HepG2 (cell line): Measurements from ENCODE around the gene TRUB1. TPM values are rescaled to one million over a fixed set of nuclear protein-coding genes. Genes with fewer than 3 reads are reported as not detected.

ENCODE experiments used
- ATAC-seq: fragments of 200-7000 bp; cut with Tn5 transposase; 3 replicates; pipeline ENCODE4 v1.9.1; 2020; ENCODE audit warnings: mild to moderate bottlenecking, moderate library complexity
- BruUV-seq: library from RNA; stranded (reverse); fragments of 400-500 nt; replicated peaks from 2 replicates; lab custom pipeline; 2021; lab: Mats Ljungman, UMichigan
- CTCF ChIA-PET: fragments of 300-600 bp; formaldehyde crosslinking; extraction: SDS; loops from one replicate; lab custom pipeline; 2021; ENCODE audit warnings: low total read pairs, inconsistent platforms, low intra/inter-chr PET ratio; lab: Yijun Ruan, JAX
- POLR2A ChIA-PET: fragments of 350-600 bp; sonication (Branson Sonifier 250); formaldehyde crosslinking; loops from one replicate; lab custom pipeline; 2020; ENCODE audit warnings: antibody characterized with exemption, inconsistent platforms; lab: Yijun Ruan, JAX
- DNase-seq: peaks from one replicate; pipeline ENCODE4 v3.0.0-alpha.2; 2015; ENCODE audit warnings: low spot score
- FAIRE-seq: peaks from 3 replicates; lab custom pipeline; 2011; peaks lifted over from hg19 to GRCh38; lab: Jason Lieb, UNC
- H2AFZ ChIP-seq: one replicate; pipeline ENCODE4 v1.6.1; 2011; ENCODE audit warnings: low read length, inconsistent platforms
- H3K27ac ChIP-seq: fragments of 300-600 bp; 3 replicates; pipeline ENCODE4 v1.8.0; 2011; ENCODE audit warnings: mixed run types, mild to moderate bottlenecking, mixed read lengths, low read length, inconsistent platforms; ENCODE audit not compliant: insufficient read depth; ENCODE audit errors: extremely low read length
- H3K27me3 ChIP-seq, 2 experiments: fragments of 200-600 bp in 1 of 2; 2 replicates in 1 of 2; 3 replicates in 1 of 2; pipeline versions ENCODE4 v1.6.0 to v1.8.0; 2011; ENCODE audit warnings: low read length in 2 of 2, mild to moderate bottlenecking in 2 of 2, moderate library complexity in 2 of 2, inconsistent platforms in 1 of 2; ENCODE audit not compliant: insufficient read depth in 2 of 2, control insufficient read depth in 1 of 2
- H3K36me3 ChIP-seq, 2 experiments: fragments of 200-600 bp in 1 of 2; replicated peaks in 1 of 2; 2 replicates in 1 of 2; 3 replicates in 1 of 2; pipeline versions ENCODE4 v1.5.1 to v1.8.0; 2011; ENCODE audit warnings: low read length in 2 of 2, inconsistent platforms in 1 of 2; ENCODE audit not compliant: insufficient read depth in 2 of 2, control insufficient read depth in 1 of 2
- H3K4me1 ChIP-seq: 2 replicates; pipeline ENCODE4 v1.5.1; 2012; ENCODE audit warnings: low read length, inconsistent platforms; ENCODE audit not compliant: insufficient read depth
- H3K4me2 ChIP-seq: 2 replicates; pipeline ENCODE4 v1.6.0; 2011; ENCODE audit warnings: low read depth, low read length, inconsistent platforms
- H3K4me3 ChIP-seq, 3 experiments: fragments of 200-600 bp in 1 of 3; sonication (generic), shearing (Covaris generic) in 1 of 3; replicated peaks in 1 of 3; 2 replicates each; pipeline ENCODE4 v1.5.1; 2011 to 2016; ENCODE audit warnings: low read length in 3 of 3, inconsistent platforms in 2 of 3, low read depth in 2 of 3, mild to moderate bottlenecking in 2 of 3, control low read depth in 1 of 3, mixed read lengths in 1 of 3; ENCODE audit not compliant: insufficient read depth in 1 of 3
- H3K79me2 ChIP-seq: one replicate; pipeline ENCODE4 v1.6.1; 2011; ENCODE audit warnings: low read length, inconsistent platforms; ENCODE audit not compliant: insufficient read depth
- H3K9ac ChIP-seq: 2 replicates; pipeline ENCODE4 v1.6.0; 2011; ENCODE audit warnings: mild to moderate bottlenecking, low read depth, low read length, inconsistent platforms; ENCODE audit not compliant: insufficient read depth
- H3K9me3 ChIP-seq: 2 replicates; pipeline ENCODE4 v1.5.1; 2012; ENCODE audit warnings: mild to moderate bottlenecking, low read length
- H4K20me1 ChIP-seq: 2 replicates; pipeline ENCODE4 v1.6.0; 2011; ENCODE audit warnings: inconsistent platforms, mild to moderate bottlenecking, low read length, moderate library complexity; ENCODE audit not compliant: insufficient read depth
- CHCHD3 ChIP-seq: sonication (generic); formaldehyde crosslinking; IDR thresholded peaks from 2 replicates; pipeline ENCODE4 v1.8.0; 2022; ENCODE audit warnings: mild to moderate bottlenecking, missing genetic modification reagents, moderate library complexity
- HIVEP1 ChIP-seq: sonication (generic); formaldehyde crosslinking; IDR thresholded peaks from 2 replicates; pipeline ENCODE4 v1.4.0; 2020; ENCODE audit warnings: mild to moderate bottlenecking, missing genetic modification reagents
- HMGXB4 ChIP-seq, 2 experiments: sonication (generic) in 1 of 2; formaldehyde crosslinking in 1 of 2; IDR thresholded peaks; 2 replicates each; pipeline versions ENCODE4 v1.4.0 to v1.6.1; 2018 to 2020; ENCODE audit warnings: missing genetic modification reagents in 2 of 2, borderline replicate concordance in 1 of 2, low read depth in 1 of 2, mild to moderate bottlenecking in 1 of 2, missing biosample characterization in 1 of 2
- HOMEZ ChIP-seq: IDR thresholded peaks from 2 replicates; pipeline ENCODE4 v1.6.1; 2016; ENCODE audit warnings: low read depth
- MED13 ChIP-seq: sonication (generic); formaldehyde crosslinking; IDR thresholded peaks from 2 replicates; pipeline ENCODE4 v1.5.0; 2020; ENCODE audit warnings: missing genetic modification reagents
- NFYC ChIP-seq: IDR thresholded peaks from 2 replicates; pipeline ENCODE4 v1.6.1; 2016; ENCODE audit warnings: missing genetic modification reagents, missing compliant biosample characterization
- PAF1 ChIP-seq: IDR thresholded peaks from 2 replicates; pipeline ENCODE4 v1.6.1; 2016; ENCODE audit warnings: missing genetic modification reagents, missing compliant biosample characterization
- PHF8 ChIP-seq: sonication (generic); formaldehyde crosslinking; IDR thresholded peaks from 2 replicates; pipeline ENCODE4 v1.5.0; 2020; ENCODE audit warnings: missing genetic modification reagents
- ZNF138 ChIP-seq: sonication (generic); formaldehyde crosslinking; IDR thresholded peaks from 2 replicates; pipeline ENCODE4 v1.5.0; 2020; ENCODE audit warnings: mild to moderate bottlenecking, low read depth, missing genetic modification reagents
- ZNF451 ChIP-seq: sonication (generic); formaldehyde crosslinking; IDR thresholded peaks from 2 replicates; pipeline ENCODE4 v1.5.0; 2020; ENCODE audit warnings: mild to moderate bottlenecking, missing genetic modification reagents
- ZNF614 ChIP-seq: IDR thresholded peaks from 2 replicates; pipeline ENCODE4 v1.6.1; 2018; ENCODE audit warnings: missing biosample characterization, missing genetic modification reagents, inconsistent platforms, borderline replicate concordance
- ZNF781 ChIP-seq: sonication (generic); formaldehyde crosslinking; IDR thresholded peaks from 2 replicates; pipeline ENCODE4 v1.5.1; 2020; ENCODE audit warnings: borderline replicate concordance, mild to moderate bottlenecking, missing genetic modification reagents; ENCODE audit errors: not compliant biosample characterization
- ZUFSP ChIP-seq: sonication (generic); formaldehyde crosslinking; IDR thresholded peaks from 2 replicates; pipeline ENCODE4 v1.9.0; 2021; ENCODE audit warnings: missing genetic modification reagents, mild to moderate bottlenecking, borderline replicate concordance
- WGBS: methylation state at CpG from one replicate; pipeline ENCODE4 v1.1.6; 2017; ENCODE audit warnings: low lambda C conversion rate; 5-methylcytosine and 5-hydroxymethylcytosine counted together
- in situ Hi-C: cut with HindIII; loops from 2 replicates; pipeline ENCODE4 v1.10.0; 2017; ENCODE audit warnings: low pct_unique_long_range_greater_than_20kb; ENCODE audit not compliant: extremely low pct_ligation_motif_present
- intact Hi-C: fragments of 100-400 bp; cut with micrococcal nuclease; formaldehyde crosslinking; loops from one replicate; pipeline ENCODE4 v1.10.0; 2022; ENCODE audit not compliant: unreplicated experiment
- polyA plus RNA-seq, 8 experiments: library from polyadenylated mRNA; depleted of rRNA in 3 of 8; stranded (reverse) in 7 of 8; unstranded in 1 of 8; fragments of >200 nt; fragmentation: Illumina TruSeq in 4 of 8; extraction: Trizol in 4 of 8; gene quantifications; 2 replicates each; pipeline versions ENCODE4 v1.2.1 to v1.2.3, GENCODE V29; 2011 to 2016; ENCODE audit warnings: low read depth in 4 of 8, missing spikeins in 1 of 8, mixed read lengths in 1 of 8; ENCODE audit not compliant: insufficient read depth in 1 of 8
- total RNA-seq, 5 experiments: library from RNA; depleted of rRNA; stranded (reverse); fragments of >200 nt; fragmentation: Illumina TruSeq; extraction: Trizol; gene quantifications; 2 replicates each; pipeline ENCODE4 v1.2.3, GENCODE V29; 2016; ENCODE audit warnings: low read depth in 1 of 5

TRUB1 gene
- total and polyA plus RNA-seq, 2 of the 13 experiments (the other 11 are each of a cell fraction or from before 2014, with no cell fraction given), result 10.6 to 38.9 TPM

- peaks cover 14% of the 10 kb centered on the region for H3K4me1 ChIP-seq
- 3% methylated on average over 3 of the region's 3 CpGs for whole genome bisulfite sequencing
- H3K9me3 ChIP-seq, result no peaks in the 10 kb centered on the region
- H3K27ac ChIP-seq, result no peak overlapping the region
- POLR2A ChIA-PET, result no interaction called here
- no peak overlapping the region for H3K4me3 ChIP-seq
- H3K9ac ChIP-seq, result no peak overlapping the region
- CTCF ChIA-PET, result no interaction called here
- FAIRE-seq (no peak), DNase-seq (no peak), ATAC-seq (no peak)
- H3K79me2 ChIP-seq, result no peaks in the 10 kb centered on the region
- TF ChIP-seq ZUFSP (CRISPR knock-in tag) (no peak), ZNF781 (CRISPR knock-in tag) (no peak), NFYC (no peak), CHCHD3 (no peak), ZNF614 (CRISPR knock-in tag) (no peak), PAF1 (no peak), PHF8 (no peak), MED13 (CRISPR knock-in tag) (no peak), HOMEZ (CRISPR knock-in tag) (no peak), HIVEP1 (no peak), ZNF138 (CRISPR knock-in tag) (no peak), ZNF451 (CRISPR knock-in tag) (no peak), HMGXB4 (CRISPR knock-in tag; IDR thresholded peaks at IDR 0.05; ENCODE audit: borderline replicate concordance in 1 of 2, low read depth in 1 of 2) (no peak)
- no peak overlapping the region for H3K4me2 ChIP-seq
- no peak overlapping the region for H2AFZ ChIP-seq
- in situ Hi-C loops (no loop called here), intact Hi-C loops (no loop called here)
- no peaks in the 10 kb centered on the region; a peak in 1 of 5 replicates for H3K27me3 ChIP-seq
- no TSS peak for BruUV-seq
- H3K36me3 ChIP-seq, result no peaks in the 10 kb centered on the region
- no peaks in the 10 kb centered on the region for H4K20me1 ChIP-seq
Observed at GRCh38 chr10:114906981-114907380, 31.0 kb upstream of the TRUB1 start.
